Stimulated activated naive B cell treated with anti-CD40 and anti-IgM and Interleukin-4, amounts not matched to agents 10 μg/mL and 1 μg/mL and 100 μg/mL, for 72 hours (primary cell): ENCODE results near the gene PLXNA2.

Source experiments
- ATAC-seq, 2 donors: fragments of 150-1000 bp; cut with Tn5 transposase; replicated peaks; 2 replicates each; pipeline ENCODE4 v1.10.0; 2021; ENCODE audit warnings: moderate library complexity in 1 of 2
- DNase-seq: peaks from one replicate; pipeline ENCODE4 v3.0.0; 2021
- H3K27ac Mint-ChIP-seq: one replicate; pipeline ENCODE4 v1.8.0; 2022; ENCODE audit warnings: mild to moderate bottlenecking, mixed read lengths
- H3K27me3 Mint-ChIP-seq, 2 donors: one replicate each; pipeline ENCODE4 v1.8.0; 2022; ENCODE audit warnings: mixed read lengths in 2 of 2
- H3K36me3 Mint-ChIP-seq, 2 donors: one replicate each; pipeline ENCODE4 v1.8.0; 2022; ENCODE audit warnings: mixed read lengths in 2 of 2, mild to moderate bottlenecking in 1 of 2
- H3K4me1 Mint-ChIP-seq, 2 donors: one replicate each; pipeline ENCODE4 v1.8.0; 2022; ENCODE audit warnings: mixed read lengths in 2 of 2, mild to moderate bottlenecking in 1 of 2
- H3K4me3 Mint-ChIP-seq, 2 donors: one replicate each; pipeline ENCODE4 v1.8.0; 2022; ENCODE audit warnings: mild to moderate bottlenecking in 2 of 2, mixed read lengths in 2 of 2, moderate library complexity in 1 of 2
- H3K9me3 Mint-ChIP-seq, 2 donors: one replicate each; pipeline ENCODE4 v1.8.0; 2022; ENCODE audit warnings: mixed read lengths in 2 of 2, mild to moderate bottlenecking in 1 of 2

PLXNA2 gene

GRCh38 chr1:208100106-208100505, 144.1 kb downstream of the PLXNA2 start:
- DNase-seq (no peak), ATAC-seq (no peak)
- Mint-ChIP-seq H3K4me3 (no peak overlapping the region), H3K27ac (no peak overlapping the region), H3K9me3 (no peaks in the 10 kb centered on the region), H3K36me3 (no peaks in the 10 kb centered on the region), H3K27me3 (peaks cover 0 to 8% of the 10 kb centered on the region in 2 donors), H3K4me1 (peaks cover 0 to 2% of the 10 kb centered on the region in 2 donors)

- no peaks in the 10 kb centered on the region for H3K9me3 Mint-ChIP-seq
- ATAC-seq (no peak), DNase-seq (no peak)
- H3K36me3 Mint-ChIP-seq, result no peaks in the 10 kb centered on the region
- no peak overlapping the region for H3K27ac Mint-ChIP-seq
- H3K4me1 Mint-ChIP-seq, result peaks cover 0 to 2% of the 10 kb centered on the region in 2 donors
- no peak overlapping the region for H3K4me3 Mint-ChIP-seq
- H3K27me3 Mint-ChIP-seq, result peaks cover 0 to 4% of the 10 kb centered on the region in 2 donors
Observed at GRCh38 chr1:208098773-208099172, 145.4 kb downstream of the PLXNA2 start.

- peak overlapping the region; percentile 81 for H3K27ac Mint-ChIP-seq
- no peaks in the 10 kb centered on the region for H3K36me3 Mint-ChIP-seq
- peak; percentile 73 to 82 for ATAC-seq
Observed at GRCh38 chr1:208093754-208094719, 150.1 kb downstream of the PLXNA2 start.

GRCh38 chr1:208093046-208093445, 151.1 kb downstream of the PLXNA2 start:
- peaks cover 0 to 2% of the 10 kb centered on the region in 2 donors for H3K4me1 Mint-ChIP-seq
- DNase-seq (no peak), ATAC-seq (no peak)
- no peak overlapping the region for H3K4me3 Mint-ChIP-seq
- H3K36me3 Mint-ChIP-seq, result no peaks in the 10 kb centered on the region
- no peak overlapping the region for H3K27ac Mint-ChIP-seq
- no peaks in the 10 kb centered on the region for H3K27me3 Mint-ChIP-seq
- H3K9me3 Mint-ChIP-seq, result no peaks in the 10 kb centered on the region

More at GRCh38 chr1:208093754-208094719, 150.1 kb downstream of the PLXNA2 start:
- Mint-ChIP-seq H3K4me3 (no peak overlapping the region), H3K4me1 (peaks cover 0 to 2% of the 10 kb centered on the region in 2 donors), H3K9me3 (no peaks in the 10 kb centered on the region), H3K27me3 (no peaks in the 10 kb centered on the region)
- peak; percentile 21 for DNase-seq

GRCh38 chr1:208090388-208091301, 153.5 kb downstream of the PLXNA2 start:
- Mint-ChIP-seq H3K4me3 (no peak overlapping the region), H3K4me1 (peaks cover 10 to 13% of the 10 kb centered on the region in 2 donors), H3K36me3 (no peaks in the 10 kb centered on the region), H3K27ac (peak overlapping the region; percentile 20), H3K9me3 (no peaks in the 10 kb centered on the region), H3K27me3 (no peaks in the 10 kb centered on the region)
- no peak for DNase-seq
- no peak for ATAC-seq

GRCh38 chr1:208089761-208090370, 154.3 kb downstream of the PLXNA2 start:
- no peaks in the 10 kb centered on the region for H3K9me3 Mint-ChIP-seq

GRCh38 chr1:208089149-208089548, 155.0 kb downstream of the PLXNA2 start:
- Mint-ChIP-seq H3K27ac (no peak overlapping the region), H3K27me3 (no peaks in the 10 kb centered on the region), H3K36me3 (no peaks in the 10 kb centered on the region), H3K4me3 (no peak overlapping the region), H3K9me3 (no peaks in the 10 kb centered on the region), H3K4me1 (peaks cover 9 to 15% of the 10 kb centered on the region in 2 donors)
- ATAC-seq (no peak), DNase-seq (no peak)

More at GRCh38 chr1:208089761-208090370, 154.3 kb downstream of the PLXNA2 start:
- no peak overlapping the region for H3K4me3 Mint-ChIP-seq
- H3K4me1 Mint-ChIP-seq, result peaks cover 9 to 15% of the 10 kb centered on the region in 2 donors
- no peaks in the 10 kb centered on the region for H3K27me3 Mint-ChIP-seq
- no peaks in the 10 kb centered on the region for H3K36me3 Mint-ChIP-seq
- no peak for DNase-seq
- ATAC-seq, result no peak
- H3K27ac Mint-ChIP-seq, result no peak overlapping the region

GRCh38 chr1:208088319-208088718, 155.9 kb downstream of the PLXNA2 start:
- no peak overlapping the region for H3K27ac Mint-ChIP-seq
- ATAC-seq (no peak), DNase-seq (no peak)
- no peak overlapping the region for H3K4me3 Mint-ChIP-seq
- no peaks in the 10 kb centered on the region for H3K9me3 Mint-ChIP-seq
- H3K36me3 Mint-ChIP-seq, result no peaks in the 10 kb centered on the region
- peaks cover 0 to 5% of the 10 kb centered on the region in 2 donors for H3K27me3 Mint-ChIP-seq
- peaks cover 9 to 15% of the 10 kb centered on the region in 2 donors for H3K4me1 Mint-ChIP-seq

GRCh38 chr1:208085655-208086515, 158.3 kb downstream of the PLXNA2 start:
- no peak for ATAC-seq
- Mint-ChIP-seq H3K27me3 (peaks cover 0 to 6% of the 10 kb centered on the region in 2 donors), H3K4me1 (peaks cover 9 to 15% of the 10 kb centered on the region in 2 donors), H3K27ac (peak overlapping the region; percentile 79), H3K36me3 (no peaks in the 10 kb centered on the region), H3K9me3 (no peaks in the 10 kb centered on the region), H3K4me3 (peak overlapping the region; percentile 74 to 78)
- no peak for DNase-seq

GRCh38 chr1:208084764-208085163, 159.4 kb downstream of the PLXNA2 start:
- no peak for DNase-seq
- no peak overlapping the region for H3K27ac Mint-ChIP-seq
- H3K9me3 Mint-ChIP-seq, result no peaks in the 10 kb centered on the region

GRCh38 chr1:208084220-208084619, 160.0 kb downstream of the PLXNA2 start:
- no peak for DNase-seq
- no peak for ATAC-seq
- H3K4me3 Mint-ChIP-seq, result no peak overlapping the region
- H3K4me1 Mint-ChIP-seq, result peaks cover 9 to 15% of the 10 kb centered on the region in 2 donors
- peaks cover 0 to 6% of the 10 kb centered on the region in 2 donors for H3K27me3 Mint-ChIP-seq
- no peaks in the 10 kb centered on the region for H3K36me3 Mint-ChIP-seq
- no peaks in the 10 kb centered on the region for H3K9me3 Mint-ChIP-seq
- no peak overlapping the region for H3K27ac Mint-ChIP-seq

More at GRCh38 chr1:208084764-208085163, 159.4 kb downstream of the PLXNA2 start:
- no peaks in the 10 kb centered on the region for H3K36me3 Mint-ChIP-seq
- H3K27me3 Mint-ChIP-seq, result peaks cover 0 to 6% of the 10 kb centered on the region in 2 donors
- H3K4me3 Mint-ChIP-seq, result no peak overlapping the region
- peaks cover 9 to 15% of the 10 kb centered on the region in 2 donors for H3K4me1 Mint-ChIP-seq
- ATAC-seq, result no peak

- H3K36me3 Mint-ChIP-seq, result no peaks in the 10 kb centered on the region
- ATAC-seq (no peak), DNase-seq (no peak)
- peaks cover 9 to 15% of the 10 kb centered on the region in 2 donors for H3K4me1 Mint-ChIP-seq
- H3K27me3 Mint-ChIP-seq, result peaks cover 0 to 6% of the 10 kb centered on the region in 2 donors
- H3K4me3 Mint-ChIP-seq, result no peak overlapping the region
- H3K9me3 Mint-ChIP-seq, result no peaks in the 10 kb centered on the region
- no peak overlapping the region for H3K27ac Mint-ChIP-seq
Observed at GRCh38 chr1:208083715-208084085, 160.5 kb downstream of the PLXNA2 start.

- H3K27me3 Mint-ChIP-seq, result peaks cover 0 to 6% of the 10 kb centered on the region in 2 donors
- peaks cover 9 to 15% of the 10 kb centered on the region in 2 donors for H3K4me1 Mint-ChIP-seq
- H3K36me3 Mint-ChIP-seq, result no peaks in the 10 kb centered on the region
- H3K27ac Mint-ChIP-seq, result no peak overlapping the region
- DNase-seq (no peak), ATAC-seq (no peak)
- no peaks in the 10 kb centered on the region for H3K9me3 Mint-ChIP-seq
- no peak overlapping the region for H3K4me3 Mint-ChIP-seq
Observed at GRCh38 chr1:208083016-208083714, 161.0 kb downstream of the PLXNA2 start.
